GM10266 (cell line): ENCODE results near the gene GASK1A.

Experiments
- DNase-seq: peaks from one replicate; pipeline ENCODE4 v3.0.0; 2012; ENCODE audit errors: extremely low spot score
- TF ChIP-seq, protein P1 (sequence below): IDR thresholded peaks from 2 replicates; pipeline ENCODE4 v1.5.1; 2012; ENCODE audit warnings: mild to moderate bottlenecking, low read depth; ENCODE audit not compliant: control insufficient read depth, insufficient read depth; ENCODE audit errors: missing control alignments

GASK1A gene

DNA sequence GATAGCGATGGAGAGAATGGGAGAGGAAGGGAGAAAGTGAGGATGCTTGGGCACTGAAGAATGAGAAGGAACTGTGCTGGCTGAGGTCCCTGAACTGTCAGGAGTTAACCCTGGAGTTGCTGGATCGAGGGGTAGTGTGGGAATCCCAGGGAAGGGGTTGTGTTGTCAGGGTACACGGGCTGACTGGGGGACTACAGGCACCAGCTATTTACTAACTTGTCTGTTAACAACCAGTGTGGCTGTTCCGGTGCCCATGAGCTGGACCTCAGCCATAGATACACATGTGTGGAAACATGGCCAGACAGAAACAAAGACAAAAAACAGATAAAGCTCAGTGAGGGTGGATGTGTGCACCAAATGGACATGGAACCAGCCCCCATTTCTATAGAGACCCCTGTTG lies 55.1 kb downstream of the GASK1A start:
- no peak for DNase-seq
- TF ChIP-seq, protein P1, sequence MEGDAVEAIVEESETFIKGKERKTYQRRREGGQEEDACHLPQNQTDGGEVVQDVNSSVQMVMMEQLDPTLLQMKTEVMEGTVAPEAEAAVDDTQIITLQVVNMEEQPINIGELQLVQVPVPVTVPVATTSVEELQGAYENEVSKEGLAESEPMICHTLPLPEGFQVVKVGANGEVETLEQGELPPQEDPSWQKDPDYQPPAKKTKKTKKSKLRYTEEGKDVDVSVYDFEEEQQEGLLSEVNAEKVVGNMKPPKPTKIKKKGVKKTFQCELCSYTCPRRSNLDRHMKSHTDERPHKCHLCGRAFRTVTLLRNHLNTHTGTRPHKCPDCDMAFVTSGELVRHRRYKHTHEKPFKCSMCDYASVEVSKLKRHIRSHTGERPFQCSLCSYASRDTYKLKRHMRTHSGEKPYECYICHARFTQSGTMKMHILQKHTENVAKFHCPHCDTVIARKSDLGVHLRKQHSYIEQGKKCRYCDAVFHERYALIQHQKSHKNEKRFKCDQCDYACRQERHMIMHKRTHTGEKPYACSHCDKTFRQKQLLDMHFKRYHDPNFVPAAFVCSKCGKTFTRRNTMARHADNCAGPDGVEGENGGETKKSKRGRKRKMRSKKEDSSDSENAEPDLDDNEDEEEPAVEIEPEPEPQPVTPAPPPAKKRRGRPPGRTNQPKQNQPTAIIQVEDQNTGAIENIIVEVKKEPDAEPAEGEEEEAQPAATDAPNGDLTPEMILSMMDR = no peak

DNA sequence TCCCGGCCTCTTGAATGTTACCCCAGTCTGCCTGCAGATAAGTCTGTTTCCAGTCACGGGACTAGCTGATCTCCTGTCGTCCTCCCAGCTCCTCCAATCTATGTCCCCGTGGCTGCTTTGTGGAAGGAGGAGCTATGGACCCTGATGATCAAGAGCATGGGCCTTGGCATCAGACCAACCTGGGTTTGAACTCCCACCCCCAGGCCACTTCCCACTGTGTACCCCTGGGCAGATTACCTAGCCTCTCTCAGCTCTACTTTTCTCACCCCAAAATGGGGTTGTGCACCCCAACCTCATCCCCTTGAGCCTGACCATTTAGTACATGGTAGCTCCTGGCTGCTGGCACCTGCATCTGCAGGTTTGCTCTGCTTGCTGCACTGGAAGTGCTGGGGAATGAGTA lies 55.8 kb downstream of the GASK1A start:
- TF ChIP-seq, protein P1 = no peak
- no peak for DNase-seq

DNA sequence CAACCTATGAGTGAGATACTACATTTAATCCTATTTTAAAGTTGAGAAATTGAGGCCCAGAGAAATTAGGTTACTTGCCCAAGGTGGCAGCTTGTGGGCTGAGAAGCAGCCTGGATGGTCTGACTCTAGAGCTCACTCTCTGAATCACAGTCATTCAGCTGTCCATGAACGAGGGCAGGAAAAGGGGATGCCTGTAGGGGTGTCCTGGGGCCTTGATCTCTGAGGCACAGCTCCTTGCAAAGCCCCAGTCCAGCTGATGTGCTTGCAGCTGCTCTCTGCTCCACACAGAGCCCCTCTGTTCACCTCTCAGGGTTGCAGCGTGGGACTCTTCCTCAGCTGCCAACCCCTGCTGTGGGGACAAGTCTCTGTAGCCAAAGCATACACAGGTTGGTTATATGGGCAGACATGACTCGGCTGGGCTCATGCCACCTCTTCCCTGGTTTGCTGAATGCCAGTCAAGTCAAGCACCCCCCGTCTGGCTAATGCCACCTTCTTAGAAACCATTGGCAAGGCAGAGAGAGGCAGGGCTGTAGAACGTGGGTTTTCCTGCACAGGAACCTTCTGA lies 56.8 kb downstream of the GASK1A start:
- no peak for DNase-seq

DNA sequence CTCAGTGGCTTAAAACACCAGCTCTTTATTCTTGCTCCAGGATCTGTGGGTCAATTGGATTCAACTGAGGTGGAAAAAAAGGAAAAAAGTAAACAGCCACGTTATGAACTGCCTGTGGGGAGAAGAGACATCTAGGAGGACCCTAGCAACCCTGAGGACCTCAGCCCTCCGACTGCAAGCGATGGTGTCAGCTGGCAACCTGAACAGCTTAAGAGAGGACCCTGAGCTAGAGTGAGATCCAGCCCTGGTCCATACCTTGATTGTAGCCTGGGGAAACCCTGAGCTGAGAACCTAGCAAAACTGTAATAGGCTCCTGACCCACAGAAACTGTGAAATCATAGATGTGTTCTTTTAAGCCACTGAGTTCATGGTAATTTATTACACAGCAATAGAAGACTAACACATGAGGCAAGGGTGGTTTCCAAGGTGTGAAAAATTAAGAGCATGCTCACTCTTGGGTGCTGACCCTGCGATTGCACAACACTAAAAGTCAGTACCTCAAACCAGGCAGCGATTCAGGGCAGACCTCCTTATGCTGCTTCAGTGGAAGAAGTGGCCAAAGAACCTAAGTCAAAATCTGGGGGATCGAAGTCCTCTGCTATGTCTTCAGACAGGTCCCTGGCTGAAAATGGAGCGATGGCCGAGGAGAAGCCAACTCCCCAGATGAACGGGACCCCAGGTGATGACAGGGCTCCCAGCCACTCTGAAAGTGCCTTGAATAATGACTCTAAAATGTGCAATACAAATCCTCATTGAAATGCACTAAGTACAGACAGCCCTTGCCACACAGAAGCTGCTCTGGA lies 57.7 kb downstream of the GASK1A start:
- TF ChIP-seq, protein P1 = no peak
- DNase-seq = no peak

More for the DNA sequence above, 56.8 kb downstream of the GASK1A start:
- TF ChIP-seq, protein P1 = no peak

DNA sequence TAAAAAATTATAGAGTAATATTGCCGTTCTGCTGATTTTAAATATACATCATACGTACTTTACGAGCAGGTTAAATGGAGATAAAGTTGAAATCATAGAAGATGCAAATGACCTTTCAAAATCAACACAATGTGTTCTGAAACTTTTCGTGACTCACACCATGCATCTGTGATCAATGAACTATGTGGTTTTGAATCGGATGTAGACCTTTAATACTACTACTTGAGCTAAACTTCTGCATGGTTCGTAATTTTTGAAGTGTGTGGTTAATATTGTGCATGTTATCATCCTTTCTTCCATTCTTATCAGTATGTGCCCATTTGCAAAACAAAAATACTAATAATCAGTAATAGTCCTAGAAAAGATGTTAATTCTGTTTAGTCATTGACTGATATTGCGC lies 58.9 kb downstream of the GASK1A start:
- TF ChIP-seq, protein P1 = no peak
- no peak for DNase-seq

DNA sequence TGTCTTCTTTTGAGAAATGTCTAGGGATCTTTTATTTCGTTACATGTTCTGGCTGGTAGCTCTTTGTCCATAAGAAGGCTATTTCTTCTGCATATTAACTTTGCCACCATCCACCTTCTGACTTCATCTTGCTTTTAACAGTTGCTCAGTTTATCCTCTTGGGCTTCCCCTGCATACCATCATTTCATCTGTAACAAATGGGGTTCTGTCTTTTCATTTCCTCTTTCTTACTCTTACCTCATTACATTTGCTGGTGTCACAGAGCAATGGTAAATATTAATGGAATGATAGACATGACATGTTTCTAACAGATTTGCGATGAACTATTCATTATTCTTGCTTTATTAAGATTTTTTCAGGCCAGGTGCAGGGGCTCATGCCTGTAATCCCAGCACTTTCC lies 62.4 kb downstream of the GASK1A start:
- no peak for DNase-seq
- TF ChIP-seq, protein P1 = no peak

DNA sequence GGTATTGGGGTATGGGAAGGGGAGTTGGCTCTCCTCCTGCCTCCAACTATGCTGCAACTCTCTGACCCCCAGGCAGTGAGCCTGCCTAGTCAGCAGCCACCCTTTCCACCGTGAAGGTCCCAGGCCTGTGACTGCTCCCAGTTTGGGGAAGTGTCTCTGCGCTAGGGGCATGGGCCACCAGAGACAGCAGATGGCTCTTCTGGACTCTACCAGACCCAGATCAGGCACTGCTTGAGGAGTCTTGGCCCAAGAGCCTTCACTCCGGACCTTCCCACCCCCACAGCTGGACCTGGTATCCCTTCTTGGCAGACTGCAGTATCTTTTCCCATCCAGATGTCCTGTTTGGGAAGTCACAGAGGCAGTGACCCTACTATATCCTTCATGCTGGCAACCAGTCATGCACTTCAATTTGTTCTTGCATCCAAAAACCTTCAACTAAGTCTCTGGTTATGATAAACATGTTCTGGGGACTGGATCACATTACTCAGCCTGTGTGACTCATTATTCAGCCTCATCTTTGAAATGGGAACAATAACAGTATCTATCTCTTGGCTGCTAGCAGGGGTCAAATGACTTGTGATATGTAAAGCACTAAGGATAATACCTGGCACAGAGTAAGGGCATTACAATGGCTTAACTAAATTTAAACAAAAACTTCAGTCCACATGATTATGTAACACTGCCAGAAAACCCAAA lies 64.1 kb downstream of the GASK1A start:
- no peak for DNase-seq
- TF ChIP-seq, protein P1 = no peak
